GM12875 (cell line): ENCODE results near the gene PLOD1.

ENCODE experiments used
- H3K4me3 ChIP-seq: one replicate; pipeline ENCODE4 v1.5.1; 2011; ENCODE audit warnings: low read depth, low read length, control low read depth
- TF ChIP-seq, protein P1 (sequence below): IDR thresholded peaks from 2 replicates; pipeline ENCODE4 v1.5.1; 2011; ENCODE audit warnings: low read depth, mild to moderate bottlenecking, control low read depth, inconsistent platforms, low read length, moderate library complexity, borderline replicate concordance; ENCODE audit not compliant: insufficient read depth

PLOD1 gene

DNA sequence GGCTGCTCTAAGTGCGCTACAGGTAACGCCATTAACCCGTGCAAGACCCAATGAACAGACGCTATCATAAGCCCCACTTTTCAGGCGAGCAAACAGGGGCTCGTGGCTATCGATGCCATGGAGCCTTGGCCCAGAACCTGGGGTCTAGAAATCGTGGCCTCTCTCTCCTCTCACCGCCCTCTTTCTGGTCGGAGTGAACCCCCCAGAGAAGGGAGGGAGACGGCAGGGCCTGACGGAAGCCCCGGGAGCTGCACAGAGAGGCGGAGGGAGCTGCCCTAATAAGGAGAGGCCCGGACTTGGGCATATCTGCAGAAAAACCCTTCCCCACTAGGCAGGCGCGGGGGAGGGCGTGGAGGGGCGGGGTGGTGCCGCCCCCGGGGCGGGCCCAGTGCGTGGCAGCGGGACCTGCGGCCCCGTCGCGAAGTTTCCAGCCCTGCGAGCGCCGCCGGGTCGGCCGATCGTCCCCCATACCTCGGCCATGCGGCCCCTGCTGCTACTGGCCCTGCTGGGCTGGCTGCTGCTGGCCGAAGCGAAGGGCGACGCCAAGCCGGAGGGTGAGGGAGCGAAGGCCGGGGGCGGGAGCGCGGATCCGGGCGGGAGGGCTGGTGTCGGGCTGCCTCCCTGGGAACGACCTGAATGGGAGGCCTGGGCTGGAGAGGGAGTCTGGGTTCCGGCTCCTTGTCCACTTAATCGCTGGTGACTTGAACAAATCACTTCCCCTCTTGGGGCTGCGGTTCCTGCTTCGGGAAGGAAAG is at the start of gene PLOD1:
Gene PLOD1 (plus strand): TSS at position 416 of the 755 bp plus-strand sequence. CDS start 63 bp downstream, at position 479.
- H3K4me3 ChIP-seq: peak within 1 kb of the TSS; percentile 66
- TF ChIP-seq, protein P1, sequence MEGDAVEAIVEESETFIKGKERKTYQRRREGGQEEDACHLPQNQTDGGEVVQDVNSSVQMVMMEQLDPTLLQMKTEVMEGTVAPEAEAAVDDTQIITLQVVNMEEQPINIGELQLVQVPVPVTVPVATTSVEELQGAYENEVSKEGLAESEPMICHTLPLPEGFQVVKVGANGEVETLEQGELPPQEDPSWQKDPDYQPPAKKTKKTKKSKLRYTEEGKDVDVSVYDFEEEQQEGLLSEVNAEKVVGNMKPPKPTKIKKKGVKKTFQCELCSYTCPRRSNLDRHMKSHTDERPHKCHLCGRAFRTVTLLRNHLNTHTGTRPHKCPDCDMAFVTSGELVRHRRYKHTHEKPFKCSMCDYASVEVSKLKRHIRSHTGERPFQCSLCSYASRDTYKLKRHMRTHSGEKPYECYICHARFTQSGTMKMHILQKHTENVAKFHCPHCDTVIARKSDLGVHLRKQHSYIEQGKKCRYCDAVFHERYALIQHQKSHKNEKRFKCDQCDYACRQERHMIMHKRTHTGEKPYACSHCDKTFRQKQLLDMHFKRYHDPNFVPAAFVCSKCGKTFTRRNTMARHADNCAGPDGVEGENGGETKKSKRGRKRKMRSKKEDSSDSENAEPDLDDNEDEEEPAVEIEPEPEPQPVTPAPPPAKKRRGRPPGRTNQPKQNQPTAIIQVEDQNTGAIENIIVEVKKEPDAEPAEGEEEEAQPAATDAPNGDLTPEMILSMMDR: no peak

DNA sequence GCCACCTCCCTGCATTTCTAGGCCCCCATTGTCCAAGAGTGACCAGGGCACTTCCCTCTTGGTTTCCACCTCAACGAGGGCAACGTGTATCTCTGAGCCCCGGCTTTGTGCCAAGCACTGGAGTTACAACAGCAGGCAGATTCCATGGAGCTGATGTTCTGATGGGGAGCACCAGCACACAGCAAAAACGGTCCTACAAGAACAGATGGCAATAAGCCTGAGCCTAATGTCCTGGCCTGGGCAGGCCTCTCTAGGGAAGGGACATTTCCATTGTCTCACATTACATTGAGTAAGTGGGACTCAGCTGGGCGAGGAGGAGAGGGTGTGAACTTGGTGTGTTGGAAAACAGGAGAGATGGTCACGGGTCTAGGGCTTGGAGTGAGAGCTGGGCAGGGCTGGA is 48.6 kb upstream of the PLOD1 start:
- TF ChIP-seq, protein P1: no peak
- no peak overlapping the region for H3K4me3 ChIP-seq

- no peak overlapping the region for H3K4me3 ChIP-seq
- TF ChIP-seq, protein P1: no peak
These were observed 47.4 kb upstream of the PLOD1 start for GRCh38 chr1:11886986-11887665.

DNA sequence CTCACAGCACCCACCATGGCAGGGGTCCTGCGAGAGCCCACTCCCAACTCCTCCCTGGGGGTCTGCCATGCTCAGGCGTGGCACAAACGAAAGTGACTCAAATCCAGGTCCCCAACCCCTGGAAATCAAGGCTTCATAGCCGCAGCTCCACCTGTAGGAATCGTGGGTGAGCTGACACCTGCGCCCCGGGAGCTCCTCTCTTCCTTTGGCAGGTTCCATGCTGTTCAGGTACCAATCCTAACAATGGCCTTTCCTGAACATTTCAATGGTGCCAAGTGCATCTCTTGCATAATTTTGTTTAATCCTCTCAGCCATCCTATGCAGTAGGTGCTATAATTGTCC is 46.9 kb upstream of the PLOD1 start:
- TF ChIP-seq, protein P1: no peak
- no peak overlapping the region for H3K4me3 ChIP-seq

- TF ChIP-seq, protein P1: no peak
- no peak overlapping the region for H3K4me3 ChIP-seq
These were observed 46.2 kb upstream of the PLOD1 start for GRCh38 chr1:11888206-11888876.

- H3K4me3 ChIP-seq: no peak overlapping the region
- TF ChIP-seq, protein P1: no peak
These were observed 45.7 kb upstream of the PLOD1 start for GRCh38 chr1:11888877-11889208.
